PFSK-1 (cell line): Measurements from ENCODE around the gene GRIN1.

Source experiments
- FOXP2 ChIP-seq: optimal IDR thresholded peaks from 2 replicates; pipeline ENCODE3; 2011; ENCODE audit warnings: borderline replicate concordance, control low read depth, inconsistent platforms; ENCODE audit not compliant: insufficient read depth; ENCODE audit errors: extremely low read length, extremely low read depth
- POLR2AphosphoS5 ChIP-seq: IDR thresholded peaks from 2 replicates; pipeline ENCODE4 v1.6.1; 2012; ENCODE audit warnings: low read depth, mild to moderate bottlenecking, control low read depth, low read length, moderate library complexity
- SIN3A ChIP-seq: IDR thresholded peaks from 2 replicates; pipeline ENCODE4 v1.6.1; 2012; ENCODE audit warnings: mild to moderate bottlenecking, low read length, moderate library complexity, borderline replicate concordance; ENCODE audit not compliant: insufficient read depth
- TAF1 ChIP-seq: IDR thresholded peaks from 2 replicates; pipeline ENCODE4 v1.6.1; 2012; ENCODE audit warnings: low read length, control low read depth, borderline replicate concordance; ENCODE audit not compliant: insufficient read depth
- TF ChIP-seq, protein P1 (sequence below), 2 experiments: IDR thresholded peaks; 2 replicates each; pipeline versions ENCODE4 v1.6.1 to v1.8.0; 2011 to 2012; ENCODE audit warnings: low read depth in 2 of 2, low read length in 2 of 2, control low read depth in 1 of 2, inconsistent platforms in 1 of 2, mild to moderate bottlenecking in 1 of 2, moderate library complexity in 1 of 2; ENCODE audit not compliant: insufficient read depth in 1 of 2

GRIN1 gene

GRCh38 chr9:137134191-137134590, 4.8 kb upstream of the GRIN1 start:
- TF ChIP-seq POLR2AphosphoS5 (no peak), SIN3A (no peak), FOXP2 (no peak), TAF1 (no peak)
- TF ChIP-seq, protein P1, sequence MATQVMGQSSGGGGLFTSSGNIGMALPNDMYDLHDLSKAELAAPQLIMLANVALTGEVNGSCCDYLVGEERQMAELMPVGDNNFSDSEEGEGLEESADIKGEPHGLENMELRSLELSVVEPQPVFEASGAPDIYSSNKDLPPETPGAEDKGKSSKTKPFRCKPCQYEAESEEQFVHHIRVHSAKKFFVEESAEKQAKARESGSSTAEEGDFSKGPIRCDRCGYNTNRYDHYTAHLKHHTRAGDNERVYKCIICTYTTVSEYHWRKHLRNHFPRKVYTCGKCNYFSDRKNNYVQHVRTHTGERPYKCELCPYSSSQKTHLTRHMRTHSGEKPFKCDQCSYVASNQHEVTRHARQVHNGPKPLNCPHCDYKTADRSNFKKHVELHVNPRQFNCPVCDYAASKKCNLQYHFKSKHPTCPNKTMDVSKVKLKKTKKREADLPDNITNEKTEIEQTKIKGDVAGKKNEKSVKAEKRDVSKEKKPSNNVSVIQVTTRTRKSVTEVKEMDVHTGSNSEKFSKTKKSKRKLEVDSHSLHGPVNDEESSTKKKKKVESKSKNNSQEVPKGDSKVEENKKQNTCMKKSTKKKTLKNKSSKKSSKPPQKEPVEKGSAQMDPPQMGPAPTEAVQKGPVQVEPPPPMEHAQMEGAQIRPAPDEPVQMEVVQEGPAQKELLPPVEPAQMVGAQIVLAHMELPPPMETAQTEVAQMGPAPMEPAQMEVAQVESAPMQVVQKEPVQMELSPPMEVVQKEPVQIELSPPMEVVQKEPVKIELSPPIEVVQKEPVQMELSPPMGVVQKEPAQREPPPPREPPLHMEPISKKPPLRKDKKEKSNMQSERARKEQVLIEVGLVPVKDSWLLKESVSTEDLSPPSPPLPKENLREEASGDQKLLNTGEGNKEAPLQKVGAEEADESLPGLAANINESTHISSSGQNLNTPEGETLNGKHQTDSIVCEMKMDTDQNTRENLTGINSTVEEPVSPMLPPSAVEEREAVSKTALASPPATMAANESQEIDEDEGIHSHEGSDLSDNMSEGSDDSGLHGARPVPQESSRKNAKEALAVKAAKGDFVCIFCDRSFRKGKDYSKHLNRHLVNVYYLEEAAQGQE (IDR thresholded peaks at IDR 0.05; ENCODE audit: insufficient read depth in 1 of 2, low read depth in 2 of 2, low read length in 2 of 2) = no peak

GRCh38 chr9:137136261-137136880, 2.6 kb upstream of the GRIN1 start:
- no peak for TF ChIP-seq POLR2AphosphoS5
- no peak for TF ChIP-seq FOXP2
- no peak for TF ChIP-seq TAF1
- TF ChIP-seq SIN3A = no peak
- TF ChIP-seq, protein P1 (IDR thresholded peaks at IDR 0.05; ENCODE audit: insufficient read depth in 1 of 2, low read depth in 2 of 2, low read length in 2 of 2) = no peak

DNA sequence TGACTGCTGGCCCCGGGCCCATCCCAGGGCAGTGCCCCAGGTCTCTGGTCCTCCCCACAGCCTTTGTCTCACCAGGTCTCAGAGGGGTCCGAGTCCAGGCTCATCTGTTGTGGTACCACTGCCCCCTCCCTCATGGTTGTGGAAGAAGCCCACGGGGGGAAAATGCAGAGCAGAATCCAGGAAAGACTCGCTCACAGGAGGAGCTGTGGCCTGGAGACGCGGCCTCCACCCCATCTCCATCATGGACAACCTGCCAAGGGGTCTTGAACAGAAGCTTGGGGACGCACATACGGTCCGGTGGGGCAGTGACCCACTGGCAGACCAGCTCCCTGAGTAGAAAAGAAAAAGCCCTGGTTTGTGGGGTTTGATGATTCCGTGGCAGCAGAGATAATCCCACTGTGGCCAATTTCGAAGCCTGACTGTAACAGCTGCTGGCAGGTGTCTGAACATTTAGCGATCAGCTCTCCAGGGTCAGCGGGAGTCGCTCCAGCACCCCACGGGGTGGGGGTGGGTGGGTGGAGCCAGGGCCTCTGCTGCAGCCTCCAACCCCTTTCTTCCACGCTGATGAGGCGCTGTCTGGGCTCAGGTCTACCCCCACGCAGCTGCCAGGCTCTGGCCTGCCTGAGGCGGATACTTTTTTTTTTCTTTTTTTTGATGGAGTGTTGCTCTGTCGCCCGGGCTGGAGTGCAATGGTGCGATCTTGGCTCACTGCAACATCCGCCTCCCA, 1.9 kb upstream of the GRIN1 start:
- no peak for TF ChIP-seq FOXP2
- no peak for TF ChIP-seq TAF1
- TF ChIP-seq POLR2AphosphoS5 = no peak
- TF ChIP-seq, protein P1 (IDR thresholded peaks at IDR 0.05; ENCODE audit: insufficient read depth in 1 of 2, low read depth in 2 of 2, low read length in 2 of 2) = no peak
- TF ChIP-seq SIN3A = no peak

GRCh38 chr9:137138058-137138721, 764 bp upstream of the GRIN1 start:
- TF ChIP-seq FOXP2 = no peak
- TF ChIP-seq, protein P1 (IDR thresholded peaks at IDR 0.05; ENCODE audit: insufficient read depth in 1 of 2, low read depth in 2 of 2, low read length in 2 of 2) = no peak
- TF ChIP-seq TAF1 = no peak
- no peak for TF ChIP-seq POLR2AphosphoS5
- TF ChIP-seq SIN3A = no peak
